Measurements from ENCODE around the gene ABI2.
"Not testable (repeated sequence)": the region's sequence is repeated elsewhere in the genome, so short reads cannot be mapped to it uniquely, and the experiment has no call there.

The ABI2 gene

DNA sequence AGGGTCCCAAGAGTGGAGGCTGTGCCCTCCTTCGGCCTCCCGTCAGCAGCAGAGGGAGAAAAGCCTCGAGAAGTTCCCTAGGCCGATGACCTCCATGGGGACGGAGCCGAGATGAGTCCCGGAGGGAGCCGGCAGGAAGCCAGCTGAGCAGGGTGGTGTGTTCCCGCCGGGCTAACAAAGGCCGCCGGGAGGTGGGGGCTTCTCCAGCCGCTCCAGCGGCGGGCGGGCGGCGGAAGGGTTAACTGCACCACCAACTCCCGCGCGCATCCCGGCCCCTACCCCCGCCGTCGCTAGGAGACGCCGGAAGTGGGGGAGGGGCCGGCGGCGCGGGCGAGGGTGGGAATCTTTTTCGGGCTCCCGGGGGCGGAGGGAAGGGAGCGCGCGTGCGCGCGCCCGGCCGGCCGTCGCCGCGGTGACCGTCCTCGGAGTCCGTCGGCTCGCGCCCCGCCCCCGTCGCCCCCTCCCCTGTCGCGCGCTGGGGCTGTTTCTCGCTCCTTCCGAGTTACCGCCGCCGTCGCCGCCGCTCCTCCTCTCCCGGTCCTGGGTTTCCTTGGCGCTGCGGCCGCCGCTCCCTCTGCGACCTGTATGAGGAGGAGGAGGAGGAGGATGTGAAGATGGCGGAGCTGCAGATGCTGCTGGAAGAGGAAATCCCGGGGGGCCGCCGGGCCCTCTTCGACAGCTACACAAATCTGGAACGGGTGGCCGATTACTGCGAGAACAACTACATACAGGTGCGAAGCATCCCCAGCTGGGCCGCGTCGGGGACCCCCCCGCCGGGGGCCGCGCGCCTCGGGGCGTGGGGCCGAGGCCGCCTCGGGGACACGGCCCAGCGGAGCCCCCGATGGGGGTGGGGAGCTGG, at the start of gene ABI2:
Gene ABI2 (plus strand): TSS at position 494 of the 859 bp plus-strand sequence. CDS start 121 bp downstream, at position 615.
- DNase-seq, result peak; percentile 76

DNA sequence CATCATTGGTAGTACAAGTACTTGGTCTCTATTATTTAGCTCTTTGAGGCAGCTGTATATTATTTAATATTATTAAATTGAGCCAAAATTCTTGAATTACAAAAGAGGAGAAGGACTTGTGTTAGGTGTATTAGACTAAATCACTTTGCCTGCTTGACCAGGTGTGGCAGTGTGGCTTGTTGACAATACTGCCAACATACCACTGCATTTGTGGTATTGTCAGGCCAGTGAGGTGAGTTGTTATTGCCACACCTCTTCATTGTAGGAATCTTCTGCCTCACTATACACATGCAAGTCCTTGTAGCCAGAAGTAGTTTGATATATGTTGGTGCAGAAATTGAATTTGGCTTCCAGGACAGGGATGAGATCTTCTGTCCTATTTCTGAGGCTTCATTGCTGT, 48.9 kb upstream of the ABI2 start:
- no peak for DNase-seq

DNA sequence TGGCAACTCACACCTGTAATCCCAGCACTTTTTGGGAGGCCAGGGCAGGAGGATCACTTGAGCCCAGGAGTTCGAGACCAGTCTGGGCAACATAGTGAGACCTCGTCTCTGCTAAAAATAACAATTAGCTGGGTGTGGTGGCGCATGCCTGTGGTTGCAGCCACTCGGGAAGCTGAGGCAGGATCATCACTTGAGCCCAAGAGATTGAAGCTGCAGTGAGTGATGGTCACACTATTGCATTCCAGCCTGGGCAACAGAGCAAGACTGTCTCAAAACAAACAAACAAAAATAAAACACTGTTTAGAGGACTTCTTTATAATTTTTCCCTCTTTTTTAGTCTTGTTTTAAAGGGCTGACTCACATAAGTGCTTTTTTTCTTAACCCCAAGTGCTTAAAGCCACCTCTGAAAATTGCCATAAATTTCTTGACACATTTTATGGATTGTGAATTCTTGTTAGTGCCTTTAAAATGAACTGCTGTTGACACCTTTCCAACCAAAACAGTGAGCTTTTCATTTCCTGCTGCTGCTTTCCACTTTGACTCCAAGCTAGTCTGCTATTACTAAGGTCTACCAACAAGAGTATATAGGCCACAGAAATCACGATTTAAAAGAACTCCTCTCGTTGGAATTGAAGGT, 47.6 kb upstream of the ABI2 start:
- DNase-seq, result no peak

DNA sequence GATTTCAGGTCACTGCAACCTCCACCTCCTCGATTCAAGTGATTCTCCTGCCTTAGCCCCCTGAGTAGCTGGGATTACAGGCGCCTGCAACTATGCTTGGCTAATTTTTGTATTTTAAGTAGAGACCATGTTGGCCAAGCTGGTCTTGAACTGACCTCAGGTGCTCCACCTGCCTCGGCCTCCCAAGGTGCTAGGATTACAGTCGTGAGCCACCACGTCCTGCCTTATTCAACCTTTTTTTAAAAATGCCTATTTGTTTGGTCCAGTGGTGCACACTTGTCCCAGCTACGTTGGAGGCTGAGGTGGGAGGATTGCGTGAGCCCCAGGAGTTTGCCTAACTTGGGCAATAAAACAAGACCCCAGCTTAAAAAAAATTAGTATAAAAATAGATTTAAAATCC, 46.1 kb upstream of the ABI2 start:
- DNase-seq, result no peak

DNA sequence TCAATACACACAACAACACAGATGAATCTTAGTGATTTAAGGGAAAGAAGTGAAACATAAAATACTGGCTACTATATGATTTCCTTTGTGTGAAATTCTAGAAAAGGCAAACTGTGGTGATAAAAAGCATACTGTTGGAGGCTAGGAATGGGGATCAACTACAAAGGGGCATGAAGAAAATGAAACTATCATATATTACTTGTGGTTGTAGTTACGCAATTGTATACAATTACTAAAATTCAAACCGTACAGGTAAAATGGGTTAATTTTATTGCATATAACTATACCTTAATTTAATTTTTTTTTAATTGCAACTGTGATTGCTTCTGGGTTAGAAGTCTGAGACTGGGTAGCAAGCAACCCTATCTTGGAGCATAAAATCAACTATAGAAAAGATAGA, 41.7 kb upstream of the ABI2 start:
- no peak for DNase-seq

DNA sequence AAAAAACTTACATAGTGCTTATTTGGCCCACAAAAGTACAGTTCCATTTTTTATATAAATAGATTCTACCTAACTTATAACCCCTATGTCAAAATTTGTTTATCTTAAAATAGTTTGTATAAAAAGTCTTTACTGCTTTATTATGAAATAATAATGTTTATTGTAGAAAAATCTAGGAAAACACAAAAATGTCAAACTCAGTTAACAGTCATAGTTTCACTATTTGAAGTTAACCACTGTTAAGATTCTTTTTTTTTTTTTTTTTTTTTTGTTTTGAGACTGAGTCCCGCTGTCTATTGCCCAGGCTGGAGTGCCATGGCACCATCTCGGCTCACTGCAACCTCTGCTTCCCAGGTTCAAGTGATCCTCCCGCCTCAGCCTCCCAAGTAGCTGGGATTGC, 26.5 kb upstream of the ABI2 start:
- DNase-seq, result no peak

DNA sequence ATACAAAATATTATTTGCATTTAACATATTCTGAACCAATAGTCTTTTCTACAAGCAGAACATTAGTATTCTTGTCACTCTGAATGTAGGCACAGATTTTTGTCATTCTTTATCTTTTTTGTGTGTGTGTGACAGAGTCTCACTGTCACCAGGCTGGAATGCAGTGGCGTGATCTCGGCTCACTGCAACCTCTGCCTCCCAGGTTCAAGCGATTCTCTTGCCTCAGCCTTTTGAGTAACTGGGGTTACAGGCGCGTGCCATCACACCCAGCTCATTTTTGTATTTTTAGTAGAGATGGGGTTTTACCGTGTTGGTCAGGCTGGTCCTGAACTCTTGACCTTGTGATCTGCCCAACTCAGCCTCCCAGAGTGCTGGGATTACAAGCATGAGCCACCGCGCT, 25.6 kb upstream of the ABI2 start:
- DNase-seq, result not testable (repeated sequence)

DNA sequence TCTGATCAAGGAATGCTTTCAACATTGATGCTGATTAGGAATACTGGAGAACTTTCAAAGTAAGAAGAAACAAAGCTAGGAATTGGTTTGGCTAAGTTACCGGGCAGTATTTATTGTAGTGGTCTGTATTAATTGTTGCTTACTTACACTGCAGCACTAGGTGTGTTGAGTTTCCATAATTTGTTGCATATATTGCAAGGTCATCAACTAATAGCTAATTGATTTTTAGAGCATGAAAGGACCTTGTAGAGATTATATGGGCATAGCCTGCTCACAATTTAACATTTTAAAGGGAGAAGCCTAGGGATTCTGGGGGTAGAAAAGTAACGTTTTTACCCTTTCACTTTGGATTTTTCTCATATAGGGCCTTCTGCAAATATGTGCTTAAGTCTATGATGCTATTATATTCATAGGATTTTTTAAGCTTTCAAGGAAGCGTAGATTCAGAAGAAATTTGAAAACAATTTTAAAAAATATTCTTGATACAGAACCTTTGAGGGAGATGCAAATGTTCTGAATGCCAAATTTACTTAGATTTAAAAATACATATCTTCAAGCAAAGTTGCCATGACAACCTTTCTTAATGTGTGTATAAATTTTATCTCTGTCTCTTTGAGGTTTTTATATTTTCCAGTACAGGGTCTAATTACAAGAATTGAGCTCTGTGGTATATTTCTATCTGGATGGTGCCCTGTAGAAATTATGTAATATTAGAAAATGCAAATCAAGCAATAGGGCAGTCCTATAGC, 17.3 kb upstream of the ABI2 start:
- no peak for DNase-seq

DNA sequence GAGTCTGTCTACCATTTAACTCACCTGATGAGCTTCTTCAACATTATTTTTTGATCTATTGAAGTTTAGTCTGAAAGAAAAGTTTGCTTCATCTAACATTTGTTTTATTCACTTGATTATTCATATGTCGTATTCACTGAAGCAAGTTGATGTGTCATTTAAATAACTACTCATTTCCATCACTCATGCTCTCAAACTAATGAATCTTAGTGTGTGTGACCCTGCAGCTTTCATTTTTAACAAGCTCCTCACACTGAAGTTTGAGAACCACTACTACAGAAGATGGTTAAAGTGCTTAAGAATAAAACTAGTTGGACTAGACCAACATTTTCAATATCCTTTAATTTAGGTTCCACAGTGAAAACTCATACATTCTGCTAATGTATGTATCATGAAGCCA, 1.8 kb upstream of the ABI2 start:
- no peak for DNase-seq

DNA sequence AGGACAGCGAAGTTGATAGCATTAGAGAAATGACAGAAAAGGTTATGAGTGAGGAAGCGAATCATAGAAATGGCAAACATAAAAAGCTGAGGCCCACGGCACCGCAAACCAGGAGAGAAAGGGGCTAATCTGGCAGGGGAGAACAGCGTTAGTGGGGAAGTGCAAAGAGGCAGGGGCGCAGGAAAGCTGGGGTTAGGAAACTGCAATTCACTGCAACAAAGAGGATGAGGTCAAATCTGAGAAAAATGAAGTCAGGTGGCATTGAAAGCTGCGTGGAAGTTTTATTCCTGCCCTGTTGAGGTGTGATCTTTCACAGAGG, 653 bp upstream of the ABI2 start:
- DNase-seq, result peak; percentile 9

DNA sequence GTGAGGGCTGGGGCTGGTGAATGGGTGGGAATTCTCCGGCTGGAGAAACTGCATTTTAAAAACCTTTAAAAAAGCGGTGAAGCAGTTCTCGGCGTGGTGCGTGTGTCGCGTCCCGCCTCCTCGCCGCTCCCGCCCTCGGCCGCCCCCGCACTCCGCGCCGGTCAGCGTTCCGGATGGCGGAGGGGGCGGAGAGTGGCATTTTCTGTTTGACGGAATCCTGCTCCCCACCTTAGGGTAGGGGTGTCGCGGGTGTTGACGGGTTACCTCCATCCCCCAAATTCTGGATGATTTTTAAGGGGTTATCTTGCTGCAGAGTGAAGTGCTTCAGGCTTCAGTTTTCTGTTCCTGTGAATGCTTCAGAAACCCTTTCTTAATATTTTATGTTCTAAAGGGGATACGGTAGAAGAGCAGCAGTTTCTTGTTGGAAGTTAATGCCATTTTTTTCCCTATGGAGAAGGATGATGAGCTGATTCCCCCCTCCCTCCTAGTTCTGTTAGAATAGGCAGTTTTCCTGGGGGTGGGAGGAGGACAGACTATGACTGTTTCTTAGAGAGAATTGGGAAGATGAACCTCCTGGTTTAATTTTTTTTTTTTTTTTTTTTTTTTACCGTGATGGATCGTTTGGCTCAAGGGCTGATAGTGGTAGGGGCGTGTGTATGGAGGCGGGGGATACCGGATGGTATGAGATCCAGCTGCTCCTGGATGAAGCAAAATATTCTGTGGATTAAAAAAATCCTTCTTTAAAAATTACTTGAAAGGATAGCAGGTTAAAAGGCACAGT, 756 bp downstream of the ABI2 start:
- DNase-seq, result no peak

DNA sequence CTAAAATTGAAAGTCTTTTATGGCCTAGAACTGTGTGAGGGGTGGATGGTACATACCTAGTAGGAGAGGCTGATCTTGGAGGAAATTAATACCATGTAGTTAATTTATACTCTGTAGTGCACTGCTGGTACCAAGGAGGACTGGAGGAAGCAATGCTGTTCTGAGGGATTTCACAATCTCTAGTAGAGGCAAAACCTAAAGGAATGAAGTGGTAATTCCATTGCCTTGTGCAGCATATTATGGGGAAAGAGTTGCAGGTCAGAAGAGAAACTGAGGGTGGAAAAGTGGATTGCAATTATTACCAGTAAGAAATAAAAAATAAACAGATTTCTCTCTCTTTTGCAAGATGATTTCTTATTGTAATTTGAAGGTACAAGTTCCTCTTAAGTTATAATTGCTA, 2.2 kb downstream of the ABI2 start:
- no peak for DNase-seq

DNA sequence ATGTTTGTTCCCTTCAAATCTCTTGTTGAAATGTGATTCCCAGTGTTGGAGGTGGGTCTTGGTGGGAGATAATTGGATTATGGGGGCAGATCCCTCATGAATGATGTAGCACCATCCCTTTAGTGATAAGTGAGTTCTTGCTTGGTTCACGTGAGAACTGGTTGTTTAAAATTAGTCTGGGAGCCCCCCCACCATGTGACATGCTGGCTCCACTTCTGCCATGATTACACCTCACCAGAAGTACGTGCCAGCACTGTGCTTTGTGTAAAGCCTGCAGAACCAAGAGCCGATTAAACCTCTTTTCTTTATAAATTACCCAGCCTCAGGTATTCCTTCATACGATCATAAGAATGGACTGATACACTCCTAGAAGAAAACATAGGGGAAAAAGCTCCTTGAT, 10.1 kb downstream of the ABI2 start:
- no peak for DNase-seq

DNA sequence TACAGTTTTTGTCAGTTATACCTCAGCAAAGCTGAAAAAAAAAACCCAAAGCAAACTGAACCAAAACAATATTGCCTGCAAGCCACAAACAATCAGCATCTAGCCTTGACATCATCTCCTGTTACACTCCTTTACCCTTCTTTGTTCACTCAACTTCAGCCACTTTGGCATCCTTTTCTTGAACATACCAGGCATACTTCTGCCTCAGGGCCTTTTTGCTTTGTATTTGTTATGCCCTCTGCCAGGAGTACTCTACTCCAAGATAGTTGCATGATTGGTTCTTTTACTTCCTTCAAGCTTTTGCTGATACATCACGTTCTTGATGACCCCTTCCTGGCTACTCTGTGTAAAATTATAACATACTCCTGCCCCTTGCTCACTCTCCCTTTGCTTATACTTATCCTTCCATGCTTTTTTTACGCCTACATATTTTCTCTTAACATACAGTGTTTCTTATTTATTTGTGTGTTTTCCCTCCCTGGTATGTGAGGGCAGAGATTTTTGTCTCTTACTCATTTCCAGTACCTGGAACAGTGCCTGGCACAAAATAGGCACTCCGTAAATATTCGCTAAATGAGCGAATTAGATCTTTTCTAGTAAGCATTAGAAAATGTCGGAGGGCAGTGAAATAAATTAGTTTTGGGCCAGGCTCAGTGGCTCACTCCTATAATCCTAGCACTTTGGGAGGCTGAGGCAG, 12.7 kb downstream of the ABI2 start:
- no peak for DNase-seq

DNA sequence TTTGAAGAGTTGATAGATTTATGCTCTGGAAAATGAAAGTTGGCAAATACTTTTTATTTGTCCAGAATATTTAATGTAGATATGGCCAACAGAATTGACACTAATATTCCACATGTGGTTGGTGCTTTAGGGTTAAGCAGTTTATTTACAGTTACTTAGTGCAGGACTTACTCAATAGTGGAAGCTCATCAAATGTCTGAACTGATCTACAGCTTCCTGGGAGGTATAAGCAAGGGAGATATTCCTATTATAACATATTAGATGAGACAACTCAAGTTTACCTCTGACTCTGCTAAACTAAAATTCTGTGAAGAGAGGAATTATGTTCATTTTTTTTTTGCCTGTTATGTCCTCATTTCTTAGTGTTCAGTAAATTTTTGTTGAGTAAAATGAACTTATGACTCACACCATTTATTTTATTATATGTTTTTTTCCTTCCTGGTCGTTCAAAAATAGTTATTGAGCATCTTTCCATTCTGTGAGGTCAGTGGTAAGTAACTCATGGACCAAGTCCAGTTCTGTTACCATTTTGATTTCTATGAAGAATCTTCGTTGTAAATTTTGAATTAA, 13.6 kb downstream of the ABI2 start:
- no peak for DNase-seq

DNA sequence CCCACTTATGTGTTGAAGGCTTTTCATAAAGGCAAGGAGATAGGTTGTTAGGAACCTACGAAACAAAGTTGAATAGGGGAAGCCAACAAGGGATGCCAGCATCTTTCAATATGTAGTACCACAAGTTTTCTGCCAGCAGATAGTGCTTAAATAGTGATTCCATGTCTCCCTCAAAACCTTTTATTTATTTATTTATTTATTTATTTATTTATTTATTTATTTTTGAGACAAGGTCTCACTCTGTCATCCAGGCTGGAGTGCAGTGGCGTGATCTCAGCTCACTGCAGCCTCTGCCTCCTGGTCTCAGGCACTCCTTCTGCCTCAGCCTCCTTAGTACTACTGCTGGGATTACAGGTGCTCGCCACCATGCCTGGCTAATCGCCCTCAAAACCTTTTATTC, 14.2 kb downstream of the ABI2 start:
- DNase-seq, result not testable (repeated sequence)

DNA sequence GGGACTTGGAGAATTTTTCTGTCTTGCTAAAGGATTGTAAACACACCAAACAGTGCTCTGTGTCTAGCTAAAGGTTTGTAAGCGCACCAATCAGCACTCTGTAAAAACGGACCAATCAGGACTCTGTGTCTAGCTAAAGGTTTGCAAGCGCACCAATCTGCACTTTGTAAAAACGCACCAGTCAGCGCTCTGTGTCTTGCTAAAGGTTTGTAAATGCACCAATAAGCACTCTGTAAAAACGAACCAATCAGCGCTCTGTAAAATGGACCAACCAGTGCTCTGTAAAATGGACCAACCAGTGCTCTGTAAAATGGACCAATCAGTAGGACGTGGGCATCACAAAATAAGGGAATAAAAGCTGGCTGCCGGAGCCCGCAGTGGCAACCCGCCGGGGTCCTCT, 16.5 kb downstream of the ABI2 start:
- DNase-seq, result no peak

DNA sequence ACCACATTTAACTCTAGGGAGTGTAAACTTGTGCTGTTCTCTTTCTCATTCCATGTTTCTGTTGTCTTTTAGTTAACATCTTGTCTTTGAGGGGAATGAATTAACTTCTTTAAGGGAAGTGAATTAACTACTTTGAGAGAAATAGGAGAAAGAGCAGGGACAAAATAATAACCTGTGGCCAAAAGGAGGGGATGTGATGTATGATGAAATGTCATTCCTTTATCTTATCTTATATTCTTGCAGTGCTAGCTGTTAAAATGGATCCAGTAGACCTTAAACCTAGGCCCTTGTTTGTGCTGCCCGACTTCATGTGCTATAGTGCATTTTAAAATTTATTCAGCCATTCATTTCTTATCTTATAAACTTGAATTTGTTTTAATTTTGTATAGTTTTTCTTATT, 18.4 kb downstream of the ABI2 start:
- DNase-seq, result no peak

DNA sequence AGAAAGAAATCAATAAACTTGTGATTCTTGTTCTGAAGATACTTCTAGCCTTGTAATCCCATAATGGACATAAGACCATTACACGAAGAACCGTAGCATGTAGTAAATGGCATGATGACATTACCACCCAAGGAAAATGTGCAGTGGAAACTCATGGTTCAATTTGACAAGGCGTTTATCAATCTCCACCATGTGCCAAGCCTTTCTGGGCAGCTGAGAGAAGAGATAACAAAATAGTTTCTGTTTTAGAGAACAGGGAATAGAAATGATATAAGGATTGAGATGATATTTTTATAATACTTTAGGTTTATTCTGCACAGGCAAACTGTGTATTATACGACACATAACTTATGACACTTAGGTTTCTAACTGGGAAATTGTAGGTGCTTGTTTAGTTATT, 19.2 kb downstream of the ABI2 start:
- no peak for DNase-seq

DNA sequence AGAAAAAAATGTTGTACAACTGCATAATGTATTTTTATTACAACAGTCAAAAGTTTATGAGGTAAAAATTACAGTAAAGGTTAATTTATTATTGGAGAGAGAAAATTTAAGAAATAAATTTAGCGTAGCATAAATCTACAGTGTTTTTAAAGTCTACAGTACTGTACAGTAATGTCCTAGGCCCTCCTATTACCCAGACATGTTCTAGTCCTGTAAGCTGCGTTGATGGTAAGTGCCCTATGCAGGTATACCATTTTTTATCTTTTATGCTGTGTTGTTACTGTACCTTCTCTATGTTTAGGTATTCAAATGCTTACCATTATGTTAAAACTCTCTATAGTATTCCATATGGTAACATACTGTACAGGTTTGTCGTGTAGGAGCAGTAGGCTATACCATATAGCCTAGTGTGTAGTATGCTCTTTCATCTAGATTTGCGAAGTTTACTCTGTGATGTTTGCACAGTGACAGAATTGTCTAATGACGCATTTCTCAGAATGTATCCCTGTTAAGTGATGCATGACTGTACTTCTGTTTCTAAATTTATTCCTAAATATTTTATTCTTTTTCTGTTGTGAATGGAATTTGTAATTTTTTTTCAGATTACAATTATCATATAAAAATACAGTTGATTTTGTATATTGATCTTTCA, 24.5 kb downstream of the ABI2 start:
- DNase-seq, result no peak

DNA sequence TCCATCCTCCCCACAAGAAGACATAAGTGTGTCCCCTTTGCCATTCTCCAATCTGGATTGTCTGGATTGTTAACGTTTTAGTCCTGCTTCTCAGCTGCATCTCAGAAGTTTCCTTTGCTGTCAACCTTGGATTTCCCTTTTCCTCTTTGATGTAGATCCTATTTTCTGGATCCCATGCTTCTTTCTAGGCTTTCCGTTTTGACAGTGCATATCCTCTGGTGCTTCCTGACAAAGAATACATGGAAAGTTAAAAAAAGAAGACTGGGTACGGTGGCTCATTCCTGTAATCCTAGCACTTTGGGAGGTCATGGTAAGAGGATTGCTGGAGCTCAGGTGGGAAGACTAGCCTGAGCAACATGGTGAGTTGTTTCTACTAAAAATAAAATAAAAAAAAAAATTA, 26.8 kb downstream of the ABI2 start:
- DNase-seq, result no peak

DNA sequence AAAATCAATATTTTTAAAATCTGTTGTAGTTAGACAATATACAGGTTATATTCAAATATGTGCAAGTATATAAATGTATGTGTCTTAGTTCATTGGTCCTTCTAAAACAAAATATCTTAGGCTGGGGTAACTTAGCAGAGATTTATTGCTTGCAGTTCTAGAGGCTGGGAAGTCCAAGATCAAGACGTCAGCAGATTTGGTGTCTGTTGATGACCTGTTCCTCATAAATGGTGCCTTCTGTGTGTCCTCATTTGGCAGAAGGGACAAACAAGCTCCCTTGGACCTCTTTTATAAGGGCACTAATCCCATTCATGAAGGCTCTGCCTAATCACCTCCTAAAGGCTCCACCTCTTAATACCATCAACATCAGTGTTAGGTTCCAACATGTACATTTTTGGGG, 31.3 kb downstream of the ABI2 start:
- DNase-seq, result no peak

Measured in NCI-H2107 (cell line).